ENCODE measurements around the gene CPNE1.

DNA sequence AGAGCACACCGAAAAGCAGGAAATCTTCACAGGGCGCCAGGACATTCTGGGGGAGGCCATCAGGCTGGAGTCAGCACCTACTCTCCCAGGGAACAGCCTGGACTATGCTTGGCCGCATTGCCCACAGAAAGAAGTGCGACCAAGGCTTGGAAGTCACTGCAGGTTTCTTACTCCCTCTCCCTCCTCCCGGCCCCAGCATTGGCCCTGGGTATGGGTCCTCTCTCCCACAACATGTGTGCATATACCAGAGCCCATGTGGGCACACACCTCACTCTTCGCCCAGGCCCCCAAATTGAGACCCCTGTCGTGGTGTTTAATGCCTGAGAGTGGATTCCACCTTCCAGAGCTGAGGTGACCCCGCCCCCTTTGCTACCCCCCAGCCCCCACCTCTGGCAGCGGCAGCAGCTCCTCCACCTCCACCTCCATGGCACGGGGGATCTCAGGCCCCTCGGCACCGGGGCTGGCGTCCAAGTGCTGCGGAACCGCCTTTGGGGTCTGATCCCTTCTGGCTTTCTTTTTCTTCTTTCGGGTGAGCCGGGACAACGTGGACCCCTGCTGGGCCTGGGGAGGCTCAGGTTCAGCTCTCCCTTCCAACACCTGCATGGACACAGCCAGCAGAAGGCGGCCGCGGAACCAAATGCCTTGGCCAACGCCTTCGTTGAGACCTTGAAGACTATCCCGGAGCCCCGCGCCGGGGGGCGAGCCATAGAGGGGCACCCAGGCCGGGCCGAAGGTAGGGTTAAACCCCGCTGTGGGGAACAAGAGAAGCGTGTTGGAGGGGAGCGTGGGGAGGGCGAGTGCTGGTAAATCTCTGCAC lies 64.3 kb downstream of the CPNE1 start:
- TF ChIP-seq POLR2AphosphoS5 (IDR thresholded peaks at IDR 0.05; ENCODE audit: low read depth, low read length) (no peak), TAF1 (IDR thresholded peaks at IDR 0.05; ENCODE audit: borderline replicate concordance, insufficient read depth, low read length) (no peak), SIN3A (IDR thresholded peaks at IDR 0.05; ENCODE audit: borderline replicate concordance, insufficient read depth, low read length) (no peak), FOXP2 (optimal IDR thresholded peaks at IDR 0.05; ENCODE audit: borderline replicate concordance, extremely low read depth, extremely low read length, insufficient read depth) (no peak)
- TF ChIP-seq, protein P1, sequence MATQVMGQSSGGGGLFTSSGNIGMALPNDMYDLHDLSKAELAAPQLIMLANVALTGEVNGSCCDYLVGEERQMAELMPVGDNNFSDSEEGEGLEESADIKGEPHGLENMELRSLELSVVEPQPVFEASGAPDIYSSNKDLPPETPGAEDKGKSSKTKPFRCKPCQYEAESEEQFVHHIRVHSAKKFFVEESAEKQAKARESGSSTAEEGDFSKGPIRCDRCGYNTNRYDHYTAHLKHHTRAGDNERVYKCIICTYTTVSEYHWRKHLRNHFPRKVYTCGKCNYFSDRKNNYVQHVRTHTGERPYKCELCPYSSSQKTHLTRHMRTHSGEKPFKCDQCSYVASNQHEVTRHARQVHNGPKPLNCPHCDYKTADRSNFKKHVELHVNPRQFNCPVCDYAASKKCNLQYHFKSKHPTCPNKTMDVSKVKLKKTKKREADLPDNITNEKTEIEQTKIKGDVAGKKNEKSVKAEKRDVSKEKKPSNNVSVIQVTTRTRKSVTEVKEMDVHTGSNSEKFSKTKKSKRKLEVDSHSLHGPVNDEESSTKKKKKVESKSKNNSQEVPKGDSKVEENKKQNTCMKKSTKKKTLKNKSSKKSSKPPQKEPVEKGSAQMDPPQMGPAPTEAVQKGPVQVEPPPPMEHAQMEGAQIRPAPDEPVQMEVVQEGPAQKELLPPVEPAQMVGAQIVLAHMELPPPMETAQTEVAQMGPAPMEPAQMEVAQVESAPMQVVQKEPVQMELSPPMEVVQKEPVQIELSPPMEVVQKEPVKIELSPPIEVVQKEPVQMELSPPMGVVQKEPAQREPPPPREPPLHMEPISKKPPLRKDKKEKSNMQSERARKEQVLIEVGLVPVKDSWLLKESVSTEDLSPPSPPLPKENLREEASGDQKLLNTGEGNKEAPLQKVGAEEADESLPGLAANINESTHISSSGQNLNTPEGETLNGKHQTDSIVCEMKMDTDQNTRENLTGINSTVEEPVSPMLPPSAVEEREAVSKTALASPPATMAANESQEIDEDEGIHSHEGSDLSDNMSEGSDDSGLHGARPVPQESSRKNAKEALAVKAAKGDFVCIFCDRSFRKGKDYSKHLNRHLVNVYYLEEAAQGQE (IDR thresholded peaks at IDR 0.05; ENCODE audit: insufficient read depth in 1 of 2, low read depth in 2 of 2, low read length in 2 of 2), result no peak

Data from PFSK-1 (cell line).